ENCODE measurements around the gene C6orf120. TPM values are rescaled to one million over a fixed set of nuclear protein-coding genes. Genes with fewer than 3 reads are reported as not detected.

C6orf120 gene
- total and polyA plus RNA-seq, 2 of the 13 experiments (the other 11 are each of a cell fraction or from before 2014, with no cell fraction given), result 21.7 to 29.9 TPM

DNA sequence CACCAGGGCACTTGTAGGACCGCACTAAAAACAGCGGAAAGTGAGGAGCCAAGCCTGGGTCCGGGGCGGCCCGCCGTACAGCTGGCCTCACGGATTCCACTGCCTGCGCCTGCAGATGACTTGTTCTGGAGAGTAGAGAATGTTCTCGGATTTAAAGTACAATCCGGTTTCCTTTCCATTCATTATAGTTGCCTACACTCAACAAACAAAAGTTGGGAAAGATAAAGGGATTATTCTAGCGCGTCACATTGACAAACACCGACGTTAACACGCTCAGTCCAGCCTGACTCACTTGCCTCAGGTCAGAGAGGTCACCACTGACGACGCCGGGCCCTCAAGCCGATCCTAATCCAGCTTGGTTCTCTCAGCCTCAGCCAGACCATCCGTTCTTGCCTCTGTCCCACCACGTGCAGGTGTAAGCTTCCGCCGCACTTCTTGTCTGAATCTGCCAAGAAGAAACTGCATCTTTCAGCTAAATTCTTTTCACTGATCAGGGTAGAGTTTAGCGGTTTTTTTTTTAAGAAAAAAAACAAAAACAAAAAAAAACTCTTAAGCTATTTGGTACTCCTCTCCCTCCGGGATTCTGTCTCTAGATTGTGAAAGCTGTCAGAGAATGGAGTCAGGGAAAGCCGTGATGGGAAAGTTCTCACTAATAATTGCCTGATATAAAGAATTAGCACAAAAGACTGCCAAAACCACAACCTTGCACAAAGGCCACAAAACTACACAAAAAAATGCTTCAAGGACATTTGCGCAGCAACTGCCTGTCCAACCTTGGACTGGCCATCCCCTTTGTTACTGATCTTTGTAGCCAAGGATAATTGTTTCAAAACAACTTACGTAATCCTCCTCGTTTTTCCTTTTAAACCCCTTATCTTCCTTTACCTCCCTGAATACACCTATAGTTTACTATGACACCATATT is 23.5 kb downstream of the C6orf120 start (continued):
- TF ChIP-seq MTF2 (CRISPR knock-in tag; IDR thresholded peaks at IDR 0.05; ENCODE audit: borderline replicate concordance), result 0 out of 2 replicates have a peak, but pooled peaks have one; percentile 13
- no peak; the same call in 1 of the 2 replicates for TF ChIP-seq ZNF891 (CRISPR knock-in tag; IDR thresholded peaks at IDR 0.05)
- peak; percentile 15 for TF ChIP-seq ZNF709 (CRISPR knock-in tag; IDR thresholded peaks at IDR 0.05)
- no peak for TF ChIP-seq ATRX (CRISPR knock-in tag; IDR thresholded peaks at IDR 0.05; ENCODE audit: borderline replicate concordance)
- TF ChIP-seq KLF16 (CRISPR knock-in tag; IDR thresholded peaks at IDR 0.05), result peak in 1 of 2 experiments; percentile 62; a peak in 2 of 4 replicates
- TF ChIP-seq ZNF446 (CRISPR knock-in tag; IDR thresholded peaks at IDR 0.05), result 0 out of 2 replicates have a peak, but pooled peaks have one; percentile 1
- no peak for TF ChIP-seq PLRG1 (conservative IDR thresholded peaks at IDR 0.05)
- TF ChIP-seq SP140L (CRISPR knock-in tag; IDR thresholded peaks at IDR 0.05; ENCODE audit: borderline replicate concordance), result peak; percentile 28; the same call in 1 of the 2 replicates
- peak; percentile 97 for TF ChIP-seq MIXL1 (CRISPR knock-in tag; IDR thresholded peaks at IDR 0.05)
- TF ChIP-seq ZNF616 (CRISPR knock-in tag; IDR thresholded peaks at IDR 0.05; ENCODE audit: low read depth), result no peak
- TF ChIP-seq MAZ (IDR thresholded peaks at IDR 0.05; ENCODE audit: borderline replicate concordance, low read depth, low read length), result no peak; the same call in 1 of the 2 replicates
- 0 out of 2 replicates have a peak, but pooled peaks have one; percentile 10 for TF ChIP-seq MAZ (CRISPR knock-in tag; IDR thresholded peaks at IDR 0.05; ENCODE audit: low read depth)
- TF ChIP-seq RARG (CRISPR knock-in tag; IDR thresholded peaks at IDR 0.05; ENCODE audit: low read depth), result no peak
- no peak for TF ChIP-seq SP2 (CRISPR knock-in tag; IDR thresholded peaks at IDR 0.05)
- TF ChIP-seq, protein P1, sequence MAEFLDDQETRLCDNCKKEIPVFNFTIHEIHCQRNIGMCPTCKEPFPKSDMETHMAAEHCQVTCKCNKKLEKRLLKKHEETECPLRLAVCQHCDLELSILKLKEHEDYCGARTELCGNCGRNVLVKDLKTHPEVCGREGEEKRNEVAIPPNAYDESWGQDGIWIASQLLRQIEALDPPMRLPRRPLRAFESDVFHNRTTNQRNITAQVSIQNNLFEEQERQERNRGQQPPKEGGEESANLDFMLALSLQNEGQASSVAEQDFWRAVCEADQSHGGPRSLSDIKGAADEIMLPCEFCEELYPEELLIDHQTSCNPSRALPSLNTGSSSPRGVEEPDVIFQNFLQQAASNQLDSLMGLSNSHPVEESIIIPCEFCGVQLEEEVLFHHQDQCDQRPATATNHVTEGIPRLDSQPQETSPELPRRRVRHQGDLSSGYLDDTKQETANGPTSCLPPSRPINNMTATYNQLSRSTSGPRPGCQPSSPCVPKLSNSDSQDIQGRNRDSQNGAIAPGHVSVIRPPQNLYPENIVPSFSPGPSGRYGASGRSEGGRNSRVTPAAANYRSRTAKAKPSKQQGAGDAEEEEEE (CRISPR knock-in tag; IDR thresholded peaks at IDR 0.05; ENCODE audit: borderline replicate concordance), result no peak
- TF ChIP-seq KMT2A (CRISPR knock-in tag; IDR thresholded peaks at IDR 0.05), result peak; percentile 7; the same call in 1 of the 2 replicates
- TF ChIP-seq, protein P2, sequence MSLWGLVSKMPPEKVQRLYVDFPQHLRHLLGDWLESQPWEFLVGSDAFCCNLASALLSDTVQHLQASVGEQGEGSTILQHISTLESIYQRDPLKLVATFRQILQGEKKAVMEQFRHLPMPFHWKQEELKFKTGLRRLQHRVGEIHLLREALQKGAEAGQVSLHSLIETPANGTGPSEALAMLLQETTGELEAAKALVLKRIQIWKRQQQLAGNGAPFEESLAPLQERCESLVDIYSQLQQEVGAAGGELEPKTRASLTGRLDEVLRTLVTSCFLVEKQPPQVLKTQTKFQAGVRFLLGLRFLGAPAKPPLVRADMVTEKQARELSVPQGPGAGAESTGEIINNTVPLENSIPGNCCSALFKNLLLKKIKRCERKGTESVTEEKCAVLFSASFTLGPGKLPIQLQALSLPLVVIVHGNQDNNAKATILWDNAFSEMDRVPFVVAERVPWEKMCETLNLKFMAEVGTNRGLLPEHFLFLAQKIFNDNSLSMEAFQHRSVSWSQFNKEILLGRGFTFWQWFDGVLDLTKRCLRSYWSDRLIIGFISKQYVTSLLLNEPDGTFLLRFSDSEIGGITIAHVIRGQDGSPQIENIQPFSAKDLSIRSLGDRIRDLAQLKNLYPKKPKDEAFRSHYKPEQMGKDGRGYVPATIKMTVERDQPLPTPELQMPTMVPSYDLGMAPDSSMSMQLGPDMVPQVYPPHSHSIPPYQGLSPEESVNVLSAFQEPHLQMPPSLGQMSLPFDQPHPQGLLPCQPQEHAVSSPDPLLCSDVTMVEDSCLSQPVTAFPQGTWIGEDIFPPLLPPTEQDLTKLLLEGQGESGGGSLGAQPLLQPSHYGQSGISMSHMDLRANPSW (CRISPR knock-in tag; IDR thresholded peaks at IDR 0.05; ENCODE audit: borderline replicate concordance), result 0 out of 2 replicates have a peak, but pooled peaks have one; percentile 19
- 0 out of 2 replicates have a peak, but pooled peaks have one; percentile 16 for TF ChIP-seq ZNF788 (CRISPR knock-in tag; IDR thresholded peaks at IDR 0.05; ENCODE audit: borderline replicate concordance)
- TF ChIP-seq, protein P3, sequence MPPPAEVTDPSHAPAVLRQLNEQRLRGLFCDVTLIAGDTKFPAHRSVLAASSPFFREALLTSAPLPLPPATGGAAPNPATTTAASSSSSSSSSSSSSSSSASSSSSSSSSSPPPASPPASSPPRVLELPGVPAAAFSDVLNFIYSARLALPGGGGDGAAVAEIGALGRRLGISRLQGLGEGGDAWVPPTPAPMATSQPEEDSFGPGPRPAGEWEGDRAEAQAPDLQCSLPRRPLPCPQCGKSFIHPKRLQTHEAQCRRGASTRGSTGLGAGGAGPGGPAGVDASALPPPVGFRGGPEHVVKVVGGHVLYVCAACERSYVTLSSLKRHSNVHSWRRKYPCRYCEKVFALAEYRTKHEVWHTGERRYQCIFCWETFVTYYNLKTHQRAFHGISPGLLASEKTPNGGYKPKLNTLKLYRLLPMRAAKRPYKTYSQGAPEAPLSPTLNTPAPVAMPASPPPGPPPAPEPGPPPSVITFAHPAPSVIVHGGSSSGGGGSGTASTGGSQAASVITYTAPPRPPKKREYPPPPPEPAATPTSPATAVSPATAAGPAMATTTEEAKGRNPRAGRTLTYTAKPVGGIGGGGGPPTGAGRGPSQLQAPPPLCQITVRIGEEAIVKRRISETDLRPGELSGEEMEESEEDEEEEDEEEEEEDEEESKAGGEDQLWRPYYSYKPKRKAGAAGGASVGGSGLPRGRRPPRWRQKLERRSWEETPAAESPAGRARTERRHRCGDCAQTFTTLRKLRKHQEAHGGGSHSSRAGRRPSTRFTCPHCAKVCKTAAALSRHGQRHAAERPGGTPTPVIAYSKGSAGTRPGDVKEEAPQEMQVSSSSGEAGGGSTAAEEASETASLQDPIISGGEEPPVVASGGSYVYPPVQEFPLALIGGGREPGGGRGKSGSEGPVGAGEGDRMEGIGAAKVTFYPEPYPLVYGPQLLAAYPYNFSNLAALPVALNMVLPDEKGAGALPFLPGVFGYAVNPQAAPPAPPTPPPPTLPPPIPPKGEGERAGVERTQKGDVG (CRISPR knock-in tag; IDR thresholded peaks at IDR 0.05; ENCODE audit: borderline replicate concordance), result no peak; the same call in 1 of the 2 replicates
- peak; percentile 51; the same call in 1 of the 2 replicates for TF ChIP-seq NR2C2 (CRISPR knock-in tag; IDR thresholded peaks at IDR 0.05; ENCODE audit: borderline replicate concordance)
- peak; percentile 3; the same call in 1 of the 2 replicates for TF ChIP-seq ZNF3 (CRISPR knock-in tag; IDR thresholded peaks at IDR 0.05)
